ENCODE measurements around the gene PIGU.

PIGU gene

DNA sequence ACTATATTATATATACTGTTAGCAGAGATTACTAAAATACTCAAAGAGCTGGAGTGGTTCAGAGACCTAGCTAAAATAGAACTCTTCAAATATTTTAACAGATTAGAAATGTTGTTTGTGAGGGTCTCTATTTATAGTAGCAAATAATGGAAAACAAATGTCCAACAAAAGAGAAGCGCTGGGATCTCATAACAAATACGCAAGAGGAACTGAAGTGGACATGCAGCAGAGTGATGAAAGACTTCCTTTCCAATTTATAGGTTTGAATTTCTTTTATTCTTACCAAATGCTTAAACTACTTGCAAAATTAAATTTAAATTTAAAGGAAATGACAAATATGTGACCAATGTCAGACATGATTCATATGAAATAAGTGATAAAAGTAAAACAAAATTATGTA lies 49.9 kb downstream of the PIGU start:
- peaks cover 8% of the 10 kb centered on the region for H3K79me1 ChIP-seq (replicated peaks; ENCODE audit: low read length, poor library complexity, severe bottlenecking)
- H4K91ac ChIP-seq (ENCODE audit: low read length) = no peak overlapping the region
- H3K4me3 ChIP-seq (ENCODE audit: insufficient read depth in 1 of 2, low read depth in 1 of 2, low read length in 2 of 2) = no peak overlapping the region
- no peaks in the 10 kb centered on the region for H3K9me3 ChIP-seq (ENCODE audit: control insufficient read depth, low read length)
- no peak overlapping the region for H2BK120ac ChIP-seq (ENCODE audit: low read depth, low read length)
- H3K18ac ChIP-seq (ENCODE audit: low read depth in 1 of 2, low read length in 2 of 2) = no peak overlapping the region
- 67% methylated on average over 2 of the region's 2 CpGs for WGBS
- H2BK5ac ChIP-seq (ENCODE audit: low read depth, low read length, poor library complexity, severe bottlenecking) = no peak overlapping the region
- H2BK12ac ChIP-seq (ENCODE audit: low read length in 2 of 2) = no peak overlapping the region
- H3K36me3 ChIP-seq (ENCODE audit: control insufficient read depth in 1 of 2, insufficient read depth in 2 of 2, low read depth in 1 of 2, low read length in 2 of 2) = peaks cover 7 to 8% of the 10 kb centered on the region in 2 experiments
- no peak overlapping the region for H3K23ac ChIP-seq (ENCODE audit: low read length in 2 of 2)
- H4K8ac ChIP-seq (ENCODE audit: low read length) = no peak overlapping the region
- no peak overlapping the region for H2AFZ ChIP-seq (ENCODE audit: low read depth, low read length)
- no peak overlapping the region for H3K9ac ChIP-seq (ENCODE audit: low read length)
- no peak for DNase-seq
- H3K4ac ChIP-seq (ENCODE audit: low read depth in 1 of 2, low read length in 2 of 2) = no peak overlapping the region
- no peak overlapping the region for H3K27ac ChIP-seq (ENCODE audit: low read length, poor library complexity, severe bottlenecking)
- H2BK15ac ChIP-seq (ENCODE audit: low read depth, poor library complexity, severe bottlenecking) = no peak overlapping the region
- H3K4me1 ChIP-seq (ENCODE audit: control insufficient read depth, insufficient read depth, low read depth, low read length) = no peaks in the 10 kb centered on the region
- H2AK5ac ChIP-seq (ENCODE audit: low read length, severe bottlenecking) = no peak overlapping the region
- no peak overlapping the region for H3K4me2 ChIP-seq (ENCODE audit: low read length, poor library complexity, severe bottlenecking)
- no peak overlapping the region for H3K14ac ChIP-seq (ENCODE audit: low read length in 2 of 2)
- H3K27me3 ChIP-seq (ENCODE audit: control insufficient read depth in 1 of 2, insufficient read depth in 1 of 2, low read length in 2 of 2) = no peaks in the 10 kb centered on the region

GRCh38 chr20:34624629-34625028 lies 52.3 kb downstream of the PIGU start:
- Histone ChIP-seq H2AFZ (ENCODE audit: low read depth, low read length) (no peak overlapping the region), H3K36me3 (ENCODE audit: control insufficient read depth in 1 of 2, insufficient read depth in 2 of 2, low read depth in 1 of 2, low read length in 2 of 2) (peaks cover 9 to 14% of the 10 kb centered on the region in 2 experiments), H4K8ac (ENCODE audit: low read length) (peak overlapping the region; percentile 33), H2BK5ac (ENCODE audit: low read depth, low read length, poor library complexity, severe bottlenecking) (no peak overlapping the region), H3K23ac (ENCODE audit: low read length in 2 of 2) (no peak overlapping the region), H3K4me3 (ENCODE audit: insufficient read depth in 1 of 2, low read depth in 1 of 2, low read length in 2 of 2) (no peak overlapping the region), H3K18ac (ENCODE audit: low read depth in 1 of 2, low read length in 2 of 2) (no peak overlapping the region), H3K4me1 (ENCODE audit: control insufficient read depth, insufficient read depth, low read depth, low read length) (no peaks in the 10 kb centered on the region), H4K91ac (ENCODE audit: low read length) (no peak overlapping the region), H3K27me3 (ENCODE audit: control insufficient read depth in 1 of 2, insufficient read depth in 1 of 2, low read length in 2 of 2) (no peaks in the 10 kb centered on the region), H2BK15ac (ENCODE audit: low read depth, poor library complexity, severe bottlenecking) (no peak overlapping the region), H3K4ac (ENCODE audit: low read depth in 1 of 2, low read length in 2 of 2) (no peak overlapping the region), H3K79me1 (replicated peaks; ENCODE audit: low read length, poor library complexity, severe bottlenecking) (peaks cover 5% of the 10 kb centered on the region), H3K14ac (ENCODE audit: low read length in 2 of 2) (no peak overlapping the region), H2BK12ac (ENCODE audit: low read length in 2 of 2) (no peak overlapping the region), H3K9ac (ENCODE audit: low read length) (no peak overlapping the region), H3K27ac (ENCODE audit: low read length, poor library complexity, severe bottlenecking) (no peak overlapping the region), H2BK120ac (ENCODE audit: low read depth, low read length) (no peak overlapping the region), H3K4me2 (ENCODE audit: low read length, poor library complexity, severe bottlenecking) (no peak overlapping the region), H3K9me3 (ENCODE audit: control insufficient read depth, low read length) (no peaks in the 10 kb centered on the region), H2AK5ac (ENCODE audit: low read length, severe bottlenecking) (no peak overlapping the region)
- no peak for DNase-seq
- 94% methylated on average over 3 of the region's 3 CpGs for WGBS

- no peak overlapping the region for H2AK5ac ChIP-seq (ENCODE audit: low read length, severe bottlenecking)
- no peak overlapping the region for H3K27ac ChIP-seq (ENCODE audit: low read length, poor library complexity, severe bottlenecking)
- no peak overlapping the region for H2BK12ac ChIP-seq (ENCODE audit: low read length in 2 of 2)
- no peak overlapping the region for H3K4ac ChIP-seq (ENCODE audit: low read depth in 1 of 2, low read length in 2 of 2)
- H3K23ac ChIP-seq (ENCODE audit: low read length in 2 of 2) = no peak overlapping the region
- H3K14ac ChIP-seq (ENCODE audit: low read length in 2 of 2) = no peak overlapping the region
- H3K27me3 ChIP-seq (ENCODE audit: control insufficient read depth in 1 of 2, insufficient read depth in 1 of 2, low read length in 2 of 2) = no peaks in the 10 kb centered on the region
- no peak overlapping the region for H2BK120ac ChIP-seq (ENCODE audit: low read depth, low read length)
- H4K91ac ChIP-seq (ENCODE audit: low read length) = no peak overlapping the region
- 98% methylated on average over 6 of the region's 6 CpGs for WGBS
- no peak overlapping the region for H2BK5ac ChIP-seq (ENCODE audit: low read depth, low read length, poor library complexity, severe bottlenecking)
- no peak overlapping the region for H3K4me2 ChIP-seq (ENCODE audit: low read length, poor library complexity, severe bottlenecking)
- no peaks in the 10 kb centered on the region for H3K9me3 ChIP-seq (ENCODE audit: control insufficient read depth, low read length)
- DNase-seq = no peak
- no peak overlapping the region for H2BK15ac ChIP-seq (ENCODE audit: low read depth, poor library complexity, severe bottlenecking)
- H3K4me1 ChIP-seq (ENCODE audit: control insufficient read depth, insufficient read depth, low read depth, low read length) = no peaks in the 10 kb centered on the region
- H4K8ac ChIP-seq (ENCODE audit: low read length) = no peak overlapping the region
- no peak overlapping the region for H3K9ac ChIP-seq (ENCODE audit: low read length)
- H3K18ac ChIP-seq (ENCODE audit: low read depth in 1 of 2, low read length in 2 of 2) = no peak overlapping the region
- no peak overlapping the region for H3K4me3 ChIP-seq (ENCODE audit: insufficient read depth in 1 of 2, low read depth in 1 of 2, low read length in 2 of 2)
- H2AFZ ChIP-seq (ENCODE audit: low read depth, low read length) = no peak overlapping the region
- peaks cover 5% of the 10 kb centered on the region for H3K79me1 ChIP-seq (replicated peaks; ENCODE audit: low read length, poor library complexity, severe bottlenecking)
- peaks cover 9 to 14% of the 10 kb centered on the region in 2 experiments for H3K36me3 ChIP-seq (ENCODE audit: control insufficient read depth in 1 of 2, insufficient read depth in 2 of 2, low read depth in 1 of 2, low read length in 2 of 2)
These were observed 54.0 kb downstream of the PIGU start for GRCh38 chr20:34622821-34623451.

DNA sequence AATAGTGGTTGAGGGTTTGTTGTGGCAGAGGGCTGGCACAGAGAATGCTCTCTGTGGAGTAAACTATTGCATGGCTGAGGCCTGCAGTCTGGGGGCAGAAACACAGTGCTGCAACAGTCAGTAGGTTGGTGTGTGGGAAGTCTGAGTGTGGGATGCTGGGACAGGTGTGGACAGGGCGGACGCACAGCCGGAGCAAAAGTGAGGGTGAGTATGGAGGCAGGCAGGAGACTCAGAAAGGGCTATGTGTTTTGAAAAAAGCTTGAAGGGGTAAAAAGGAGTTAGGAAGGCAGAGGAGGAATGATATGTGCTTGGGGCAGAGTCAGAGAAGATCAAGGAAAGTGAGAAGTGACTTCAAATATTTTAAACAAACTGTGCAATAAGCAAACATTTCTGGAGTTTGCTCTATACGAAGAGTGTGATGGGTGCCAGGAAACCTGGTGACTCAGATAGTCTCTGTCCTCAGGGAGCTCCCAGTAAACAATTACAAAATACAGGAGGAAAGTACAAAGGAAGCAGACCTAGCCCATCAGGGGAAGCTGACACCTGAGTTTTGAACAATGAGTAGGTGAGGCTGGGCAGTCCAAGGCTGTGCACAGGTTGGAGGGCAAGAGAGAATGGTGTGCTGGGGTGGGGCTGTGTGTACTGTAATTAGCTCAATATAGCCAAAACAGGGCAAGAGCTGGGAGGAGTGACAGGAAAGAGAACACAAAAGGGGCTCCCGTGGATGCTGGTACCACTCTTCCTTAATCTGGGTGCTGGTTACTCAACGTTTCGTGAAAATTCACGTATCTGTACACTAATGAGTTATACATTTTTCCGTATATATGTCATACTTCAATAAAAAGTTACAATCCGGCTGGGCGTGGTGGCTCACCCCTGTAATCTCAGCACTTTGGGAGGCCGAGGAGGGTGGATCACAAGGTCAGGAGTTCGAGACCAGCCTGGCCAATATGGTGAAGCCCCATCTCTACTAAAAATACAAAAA lies 55.2 kb downstream of the PIGU start:
- 84% methylated on average over 12 of the region's 13 CpGs for WGBS
- Histone ChIP-seq H3K36me3 (ENCODE audit: control insufficient read depth in 1 of 2, insufficient read depth in 2 of 2, low read depth in 1 of 2, low read length in 2 of 2) (peaks cover 9 to 16% of the 10 kb centered on the region in 2 experiments), H2BK5ac (ENCODE audit: low read depth, low read length, poor library complexity, severe bottlenecking) (no peak overlapping the region), H3K27me3 (ENCODE audit: control insufficient read depth in 1 of 2, insufficient read depth in 1 of 2, low read length in 2 of 2) (no peaks in the 10 kb centered on the region), H2BK12ac (ENCODE audit: low read length in 2 of 2) (no peak overlapping the region), H3K4me2 (ENCODE audit: low read length, poor library complexity, severe bottlenecking) (no peak overlapping the region), H3K23ac (ENCODE audit: low read length in 2 of 2) (no peak overlapping the region), H4K8ac (ENCODE audit: low read length) (no peak overlapping the region), H2BK15ac (ENCODE audit: low read depth, poor library complexity, severe bottlenecking) (no peak overlapping the region), H3K79me1 (replicated peaks; ENCODE audit: low read length, poor library complexity, severe bottlenecking) (peaks cover 5% of the 10 kb centered on the region), H3K14ac (ENCODE audit: low read length in 2 of 2) (peak overlapping the region in 1 of 2 experiments; percentile 29), H3K27ac (ENCODE audit: low read length, poor library complexity, severe bottlenecking) (no peak overlapping the region), H2AK5ac (ENCODE audit: low read length, severe bottlenecking) (no peak overlapping the region), H3K4me3 (ENCODE audit: insufficient read depth in 1 of 2, low read depth in 1 of 2, low read length in 2 of 2) (no peak overlapping the region), H3K18ac (ENCODE audit: low read depth in 1 of 2, low read length in 2 of 2) (peak overlapping the region in 1 of 2 experiments; percentile 21), H3K9ac (ENCODE audit: low read length) (no peak overlapping the region), H4K91ac (ENCODE audit: low read length) (no peak overlapping the region), H2AFZ (ENCODE audit: low read depth, low read length) (no peak overlapping the region), H2BK120ac (ENCODE audit: low read depth, low read length) (no peak overlapping the region), H3K9me3 (ENCODE audit: control insufficient read depth, low read length) (no peaks in the 10 kb centered on the region), H3K4ac (ENCODE audit: low read depth in 1 of 2, low read length in 2 of 2) (no peak overlapping the region), H3K4me1 (ENCODE audit: control insufficient read depth, insufficient read depth, low read depth, low read length) (no peaks in the 10 kb centered on the region)
- DNase-seq = peak; percentile 67
